ENCODE results near the gene EDEM1. TPM values are rescaled to one million over a fixed set of nuclear protein-coding genes. Genes with fewer than 3 reads are reported as not detected.

Gene EDEM1
- total and polyA plus RNA-seq, 2 experiments from 2014 or later: 17.3 to 24.3 TPM

- Histone ChIP-seq H3K4me1 (ENCODE audit: insufficient read depth) (peaks cover 30% of the 10 kb centered on the region), H4K20me1 (ENCODE audit: insufficient read depth) (peaks cover 21% of the 10 kb centered on the region), H3K4me2 (ENCODE audit: unreplicated experiment) (peak overlapping the region; percentile 33), H3K9ac (no peak overlapping the region), H3K9me3 (ENCODE audit: low read depth) (no peaks in the 10 kb centered on the region), H3K27me3 (replicated peaks; ENCODE audit: insufficient read depth) (no peaks in the 10 kb centered on the region), H3F3A (ENCODE audit: insufficient read depth) (peaks cover 26% of the 10 kb centered on the region), H3K79me2 (ENCODE audit: insufficient read depth) (peaks cover 100% of the 10 kb centered on the region), H3K9me2 (ENCODE audit: insufficient read depth) (no peaks in the 10 kb centered on the region), H3K27ac (peak overlapping the region; percentile 22; the same call in 1 of the 2 replicates), H3K36me3 (ENCODE audit: low read depth) (no peaks in the 10 kb centered on the region), H2AFZ (no peak overlapping the region), H3K4me3 (no peak overlapping the region)
- TF ChIP-seq EZH2 (IDR thresholded peaks at IDR 0.05; ENCODE audit: insufficient read depth, poor library complexity, severe bottlenecking) (no peak), EZH2phosphoT487 (IDR thresholded peaks at IDR 0.05; ENCODE audit: insufficient read depth, low read depth) (no peak)
- in situ Hi-C loops (cut with MboI): no loop called here
- WGBS, 2 experiments (ENCODE audit: low coverage in 1 of 2, low lambda C conversion rate in 2 of 2, missing lambda C conversion rate in 2 of 2): 65 to 72% methylated on average over 4 of the region's 4 CpGs
- peak; percentile 28 for DNase-seq
Observed at GRCh38 chr3:5160940-5161858, 26.3 kb upstream of the EDEM1 start.

- whole genome bisulfite sequencing, 2 experiments (ENCODE audit: low coverage in 1 of 2, low lambda C conversion rate in 2 of 2, missing lambda C conversion rate in 2 of 2): 31 to 38% methylated on average over 1 of the region's 1 CpG
- H3F3A ChIP-seq (ENCODE audit: insufficient read depth): peaks cover 26% of the 10 kb centered on the region
- DNase-seq: peak; percentile 70
- no peak overlapping the region for H3K9ac ChIP-seq
- no peaks in the 10 kb centered on the region for H3K9me3 ChIP-seq (ENCODE audit: low read depth)
- H2AFZ ChIP-seq: no peak overlapping the region
- no peaks in the 10 kb centered on the region for H3K9me2 ChIP-seq (ENCODE audit: insufficient read depth)
- H3K27ac ChIP-seq: peak overlapping the region; percentile 22; the same call in 1 of the 2 replicates
- H3K79me2 ChIP-seq (ENCODE audit: insufficient read depth): peaks cover 100% of the 10 kb centered on the region
- no peak for TF ChIP-seq EZH2 (IDR thresholded peaks at IDR 0.05; ENCODE audit: insufficient read depth, poor library complexity, severe bottlenecking)
- TF ChIP-seq EZH2phosphoT487 (IDR thresholded peaks at IDR 0.05; ENCODE audit: insufficient read depth, low read depth): no peak
- in situ Hi-C loops (cut with MboI): no loop called here
- no peaks in the 10 kb centered on the region for H3K27me3 ChIP-seq (replicated peaks; ENCODE audit: insufficient read depth)
- H3K4me1 ChIP-seq (ENCODE audit: insufficient read depth): peaks cover 30% of the 10 kb centered on the region
- H3K36me3 ChIP-seq (ENCODE audit: low read depth): no peaks in the 10 kb centered on the region
- H3K4me3 ChIP-seq: no peak overlapping the region
- H4K20me1 ChIP-seq (ENCODE audit: insufficient read depth): peaks cover 25% of the 10 kb centered on the region
- H3K4me2 ChIP-seq (ENCODE audit: unreplicated experiment): peak overlapping the region; percentile 33
Observed at GRCh38 chr3:5162102-5162501, 25.4 kb upstream of the EDEM1 start.

DNA sequence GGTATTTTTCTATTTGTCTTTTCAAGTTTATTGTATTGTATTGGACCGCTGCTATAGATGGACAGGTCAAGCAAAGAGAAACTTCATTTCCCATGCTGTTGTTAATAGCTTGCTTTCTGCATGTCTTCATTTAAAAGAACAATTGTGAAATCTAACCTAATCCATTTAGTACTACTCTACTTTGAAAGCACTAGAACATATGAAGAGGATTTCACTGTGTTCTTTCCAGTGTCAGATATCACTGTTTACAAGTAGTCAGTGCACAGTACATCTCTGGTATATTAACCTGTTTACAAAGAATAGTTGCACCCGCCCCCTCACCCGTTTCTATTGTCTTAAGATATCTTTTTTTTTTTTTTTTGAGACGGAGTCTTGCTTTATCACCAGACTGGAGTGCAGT is 21.8 kb upstream of the EDEM1 start:
- WGBS, 2 experiments (ENCODE audit: low coverage in 1 of 2, low lambda C conversion rate in 2 of 2, missing lambda C conversion rate in 2 of 2): 88 to 92% methylated on average over 4 of the region's 4 CpGs
- in situ Hi-C loops (cut with MboI): no loop called here
- Histone ChIP-seq H3K79me2 (ENCODE audit: insufficient read depth) (peaks cover 100% of the 10 kb centered on the region), H3F3A (ENCODE audit: insufficient read depth) (peaks cover 26% of the 10 kb centered on the region), H3K9me2 (ENCODE audit: insufficient read depth) (no peaks in the 10 kb centered on the region), H3K4me1 (ENCODE audit: insufficient read depth) (peaks cover 27% of the 10 kb centered on the region), H2AFZ (no peak overlapping the region), H3K36me3 (ENCODE audit: low read depth) (no peaks in the 10 kb centered on the region), H4K20me1 (ENCODE audit: insufficient read depth) (peaks cover 20% of the 10 kb centered on the region), H3K9ac (no peak overlapping the region), H3K27ac (no peak overlapping the region), H3K27me3 (replicated peaks; ENCODE audit: insufficient read depth) (no peaks in the 10 kb centered on the region), H3K9me3 (ENCODE audit: low read depth) (no peaks in the 10 kb centered on the region), H3K4me2 (ENCODE audit: unreplicated experiment) (no peak overlapping the region), H3K4me3 (no peak overlapping the region)
- no peak for TF ChIP-seq EZH2 (IDR thresholded peaks at IDR 0.05; ENCODE audit: insufficient read depth, poor library complexity, severe bottlenecking)
- TF ChIP-seq EZH2phosphoT487 (IDR thresholded peaks at IDR 0.05; ENCODE audit: insufficient read depth, low read depth): no peak
- DNase-seq: no peak

DNA sequence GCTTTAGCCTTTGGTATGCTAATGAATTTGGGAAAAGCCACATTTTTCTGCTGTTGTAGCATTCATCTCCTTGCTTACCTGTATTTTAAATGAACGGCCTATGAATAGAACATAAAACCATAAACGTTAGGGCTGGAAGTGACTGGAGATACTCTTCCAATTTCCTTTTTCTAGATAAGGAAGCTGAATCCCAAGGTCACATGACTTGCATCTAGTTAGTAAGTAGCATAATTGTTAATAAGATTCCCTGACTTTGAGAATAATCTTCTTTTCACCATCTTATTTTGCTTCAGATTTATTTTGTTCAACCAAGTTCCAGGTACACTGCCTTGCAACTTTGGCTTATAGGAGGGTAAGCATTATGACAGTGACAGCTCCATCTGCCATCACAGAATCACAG is 20.7 kb upstream of the EDEM1 start:
- peaks cover 15% of the 10 kb centered on the region for H4K20me1 ChIP-seq (ENCODE audit: insufficient read depth)
- peaks cover 5% of the 10 kb centered on the region; the same call in 1 of the 2 replicates for H3K36me3 ChIP-seq (ENCODE audit: low read depth)
- H3K79me2 ChIP-seq (ENCODE audit: insufficient read depth): peaks cover 100% of the 10 kb centered on the region
- no peak overlapping the region for H3K4me2 ChIP-seq (ENCODE audit: unreplicated experiment)
- in situ Hi-C loops (cut with MboI): no loop called here
- H3K9me2 ChIP-seq (ENCODE audit: insufficient read depth): no peaks in the 10 kb centered on the region
- no peaks in the 10 kb centered on the region for H3K27me3 ChIP-seq (replicated peaks; ENCODE audit: insufficient read depth)
- H3K4me3 ChIP-seq: no peak overlapping the region
- H3F3A ChIP-seq (ENCODE audit: insufficient read depth): peaks cover 16% of the 10 kb centered on the region
- no peaks in the 10 kb centered on the region for H3K9me3 ChIP-seq (ENCODE audit: low read depth)
- no peak overlapping the region for H2AFZ ChIP-seq
- no peak overlapping the region for H3K9ac ChIP-seq
- H3K27ac ChIP-seq: no peak overlapping the region
- TF ChIP-seq EZH2phosphoT487 (IDR thresholded peaks at IDR 0.05; ENCODE audit: insufficient read depth, low read depth) (no peak), EZH2 (IDR thresholded peaks at IDR 0.05; ENCODE audit: insufficient read depth, poor library complexity, severe bottlenecking) (no peak)
- peaks cover 16% of the 10 kb centered on the region for H3K4me1 ChIP-seq (ENCODE audit: insufficient read depth)
- no peak for DNase-seq
- WGBS, 2 experiments (ENCODE audit: low coverage in 1 of 2, low lambda C conversion rate in 2 of 2, missing lambda C conversion rate in 2 of 2): 93 to 95% methylated on average over 2 of the region's 2 CpGs
